Mucosa of descending colon (tissue), 3 donors: ENCODE results near the gene MAPT. TPM values are rescaled to one million over a fixed set of nuclear protein-coding genes. Genes with fewer than 3 reads are reported as not detected.
A peak's percentile ranks its signal among the peaks of the same experiment; 100 is the strongest.
"Not testable (repeated sequence)": the region's sequence is repeated elsewhere in the genome, so short reads cannot be mapped to it uniquely, and the experiment has no call there.

Experiments used
- ATAC-seq: fragments of 200-7000 bp; cut with Tn5 transposase; one replicate; pipeline ENCODE4 v1.9.1; 2020; ENCODE audit warnings: mild to moderate bottlenecking, moderate library complexity
- DNase-seq, 3 donors: peaks; one replicate each; pipeline ENCODE4 v3.0.0-alpha.2; 2020
- H3K36me3 ChIP-seq: fragments of 200-600 bp; one replicate; pipeline ENCODE4 v1.8.0; 2021; ENCODE audit warnings: low read depth, mild to moderate bottlenecking
- H3K4me1 ChIP-seq: fragments of 200-600 bp; one replicate; pipeline ENCODE4 v1.8.0; 2021; ENCODE audit warnings: low read depth, mild to moderate bottlenecking
- H3K4me3 ChIP-seq: fragments of 200-600 bp; one replicate; pipeline ENCODE4 v1.8.0; 2021; ENCODE audit warnings: mild to moderate bottlenecking
- H3K9me3 ChIP-seq: fragments of 200-600 bp; one replicate; pipeline ENCODE4 v1.8.0; 2021; ENCODE audit warnings: mild to moderate bottlenecking
- intact Hi-C, 2 donors: fragments of 100-400 bp; cut with DNase I in 1 of 2; cut with micrococcal nuclease in 1 of 2; formaldehyde crosslinking; loops; one replicate each; pipeline versions ENCODE4 v1.11.0 to v1.11.1; 2022; cut with DNase I, micrococcal nuclease
- total RNA-seq, 3 donors: library from RNA; stranded (reverse); fragmentation: NEBNext Ultra II Directional in 2 of 3; extraction: Animal tissue kit (Norgen Biotek cat#: 25700) in 2 of 3; gene quantifications; one replicate each; pipeline versions ENCODE4 v1.2.1 to v1.2.4, GENCODE V29; 2021 to 2023
- TF ChIP-seq, protein P1 (sequence below): fragments of 200-600 bp; IDR thresholded peaks from one replicate; pipeline ENCODE4 v1.8.0; 2022; ENCODE audit warnings: antibody characterized with exemption, mild to moderate bottlenecking
- donor health status: DM: no; HTN: no; CAD: no; lungs with moderate emphysema.
- donor health status: DM: no; HTN: no; CAD: no.
- donor health status: DM: no; HTN: yes; CAD: no.

Gene MAPT
- total RNA-seq, 3 donors from 2014 or later: 0.72 to 61.5 (median 1.4) TPM

DNA sequence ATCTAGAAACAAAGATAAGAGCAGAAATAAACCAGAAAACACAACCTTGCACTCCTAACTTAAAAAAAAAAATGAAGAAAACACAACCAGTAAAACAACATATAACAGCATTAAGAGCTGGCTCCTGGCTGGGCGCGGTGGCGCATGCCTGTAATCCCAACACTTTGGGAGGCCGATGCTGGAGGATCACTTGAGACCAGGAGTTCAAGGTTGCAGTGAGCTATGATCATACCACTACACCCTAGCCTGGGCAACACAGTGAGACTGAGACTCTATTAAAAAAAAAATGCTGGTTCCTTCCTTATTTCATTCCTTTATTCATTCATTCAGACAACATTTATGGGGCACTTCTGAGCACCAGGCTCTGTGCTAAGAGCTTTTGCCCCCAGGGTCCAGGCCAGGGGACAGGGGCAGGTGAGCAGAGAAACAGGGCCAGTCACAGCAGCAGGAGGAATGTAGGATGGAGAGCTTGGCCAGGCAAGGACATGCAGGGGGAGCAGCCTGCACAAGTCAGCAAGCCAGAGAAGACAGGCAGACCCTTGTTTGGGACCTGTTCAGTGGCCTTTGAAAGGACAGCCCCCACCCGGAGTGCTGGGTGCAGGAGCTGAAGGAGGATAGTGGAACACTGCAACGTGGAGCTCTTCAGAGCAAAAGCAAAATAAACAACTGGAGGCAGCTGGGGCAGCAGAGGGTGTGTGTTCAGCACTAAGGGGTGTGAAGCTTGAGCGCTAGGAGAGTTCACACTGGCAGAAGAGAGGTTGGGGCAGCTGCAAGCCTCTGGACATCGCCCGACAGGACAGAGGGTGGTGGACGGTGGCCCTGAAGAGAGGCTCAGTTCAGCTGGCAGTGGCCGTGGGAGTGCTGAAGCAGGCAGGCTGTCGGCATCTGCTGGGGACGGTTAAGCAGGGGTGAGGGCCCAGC, 107.3 kb downstream of the MAPT start:
- Histone ChIP-seq H3K36me3 (no peaks in the 10 kb centered on the region), H3K9me3 (no peaks in the 10 kb centered on the region), H3K4me3 (no peak overlapping the region), H3K4me1 (peaks cover 10% of the 10 kb centered on the region)
- DNase-seq (no peak), ATAC-seq (no peak)
- TF ChIP-seq, protein P1, sequence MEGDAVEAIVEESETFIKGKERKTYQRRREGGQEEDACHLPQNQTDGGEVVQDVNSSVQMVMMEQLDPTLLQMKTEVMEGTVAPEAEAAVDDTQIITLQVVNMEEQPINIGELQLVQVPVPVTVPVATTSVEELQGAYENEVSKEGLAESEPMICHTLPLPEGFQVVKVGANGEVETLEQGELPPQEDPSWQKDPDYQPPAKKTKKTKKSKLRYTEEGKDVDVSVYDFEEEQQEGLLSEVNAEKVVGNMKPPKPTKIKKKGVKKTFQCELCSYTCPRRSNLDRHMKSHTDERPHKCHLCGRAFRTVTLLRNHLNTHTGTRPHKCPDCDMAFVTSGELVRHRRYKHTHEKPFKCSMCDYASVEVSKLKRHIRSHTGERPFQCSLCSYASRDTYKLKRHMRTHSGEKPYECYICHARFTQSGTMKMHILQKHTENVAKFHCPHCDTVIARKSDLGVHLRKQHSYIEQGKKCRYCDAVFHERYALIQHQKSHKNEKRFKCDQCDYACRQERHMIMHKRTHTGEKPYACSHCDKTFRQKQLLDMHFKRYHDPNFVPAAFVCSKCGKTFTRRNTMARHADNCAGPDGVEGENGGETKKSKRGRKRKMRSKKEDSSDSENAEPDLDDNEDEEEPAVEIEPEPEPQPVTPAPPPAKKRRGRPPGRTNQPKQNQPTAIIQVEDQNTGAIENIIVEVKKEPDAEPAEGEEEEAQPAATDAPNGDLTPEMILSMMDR: no peak
- intact Hi-C loops: loop anchor here in 1 of 2 donors (10.0 kb wide), 1 partner anchor 213 kb away; no protein-coding TSS in a partner anchor

DNA sequence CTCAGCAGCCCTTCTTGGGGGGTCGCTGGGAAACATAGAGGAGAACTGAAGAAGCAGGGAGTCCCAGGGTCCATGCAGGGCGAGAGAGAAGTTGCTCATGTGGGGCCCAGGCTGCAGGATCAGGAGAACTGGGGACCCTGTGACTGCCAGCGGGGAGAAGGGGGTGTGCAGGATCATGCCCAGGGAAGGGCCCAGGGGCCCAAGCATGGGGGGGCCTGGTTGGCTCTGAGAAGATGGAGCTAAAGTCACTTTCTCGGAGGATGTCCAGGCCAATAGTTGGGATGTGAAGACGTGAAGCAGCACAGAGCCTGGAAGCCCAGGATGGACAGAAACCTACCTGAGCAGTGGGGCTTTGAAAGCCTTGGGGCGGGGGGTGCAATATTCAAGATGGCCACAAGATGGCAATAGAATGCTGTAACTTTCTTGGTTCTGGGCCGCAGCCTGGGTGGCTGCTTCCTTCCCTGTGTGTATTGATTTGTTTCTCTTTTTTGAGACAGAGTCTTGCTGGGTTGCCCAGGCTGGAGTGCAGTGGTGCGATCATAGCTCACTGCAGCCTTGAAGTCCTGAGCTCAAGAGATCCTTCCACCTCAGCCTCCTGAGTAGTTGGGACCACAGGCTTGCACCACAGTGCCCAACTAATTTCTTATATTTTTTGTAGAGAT, 108.1 kb downstream of the MAPT start:
- ATAC-seq (peak; percentile 94), DNase-seq (peak in 2 of 3 donors; percentile 63 to 89)
- H3K4me3 ChIP-seq: no peak overlapping the region
- TF ChIP-seq, protein P1: peak; percentile 93
- H3K9me3 ChIP-seq: no peaks in the 10 kb centered on the region
- intact Hi-C loops: loop anchor here in 1 of 2 donors (10.0 kb wide), 1 partner anchor 212 kb away; no protein-coding TSS in a partner anchor
- H3K36me3 ChIP-seq: no peaks in the 10 kb centered on the region
- peaks cover 10% of the 10 kb centered on the region for H3K4me1 ChIP-seq

DNA sequence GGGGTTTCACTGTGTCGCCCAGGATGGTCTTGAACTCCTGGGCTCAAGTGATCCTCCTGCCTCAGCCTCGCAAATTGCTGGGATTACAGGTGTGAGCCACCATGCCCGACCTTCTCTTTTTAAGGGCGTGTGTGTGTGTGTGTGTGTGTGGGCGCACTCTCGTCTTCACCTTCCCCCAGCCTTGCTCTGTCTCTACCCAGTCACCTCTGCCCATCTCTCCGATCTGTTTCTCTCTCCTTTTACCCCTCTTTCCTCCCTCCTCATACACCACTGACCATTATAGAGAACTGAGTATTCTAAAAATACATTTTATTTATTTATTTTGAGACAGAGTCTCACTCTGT, 108.6 kb downstream of the MAPT start:
- ATAC-seq (no peak), DNase-seq (no peak)
- TF ChIP-seq, protein P1: no peak
- intact Hi-C loops: loop anchor here in 1 of 2 donors (10.0 kb wide), 1 partner anchor 212 kb away; no protein-coding TSS in a partner anchor
- Histone ChIP-seq H3K4me1 (peaks cover 10% of the 10 kb centered on the region), H3K36me3 (no peaks in the 10 kb centered on the region), H3K4me3 (no peak overlapping the region), H3K9me3 (no peaks in the 10 kb centered on the region)

DNA sequence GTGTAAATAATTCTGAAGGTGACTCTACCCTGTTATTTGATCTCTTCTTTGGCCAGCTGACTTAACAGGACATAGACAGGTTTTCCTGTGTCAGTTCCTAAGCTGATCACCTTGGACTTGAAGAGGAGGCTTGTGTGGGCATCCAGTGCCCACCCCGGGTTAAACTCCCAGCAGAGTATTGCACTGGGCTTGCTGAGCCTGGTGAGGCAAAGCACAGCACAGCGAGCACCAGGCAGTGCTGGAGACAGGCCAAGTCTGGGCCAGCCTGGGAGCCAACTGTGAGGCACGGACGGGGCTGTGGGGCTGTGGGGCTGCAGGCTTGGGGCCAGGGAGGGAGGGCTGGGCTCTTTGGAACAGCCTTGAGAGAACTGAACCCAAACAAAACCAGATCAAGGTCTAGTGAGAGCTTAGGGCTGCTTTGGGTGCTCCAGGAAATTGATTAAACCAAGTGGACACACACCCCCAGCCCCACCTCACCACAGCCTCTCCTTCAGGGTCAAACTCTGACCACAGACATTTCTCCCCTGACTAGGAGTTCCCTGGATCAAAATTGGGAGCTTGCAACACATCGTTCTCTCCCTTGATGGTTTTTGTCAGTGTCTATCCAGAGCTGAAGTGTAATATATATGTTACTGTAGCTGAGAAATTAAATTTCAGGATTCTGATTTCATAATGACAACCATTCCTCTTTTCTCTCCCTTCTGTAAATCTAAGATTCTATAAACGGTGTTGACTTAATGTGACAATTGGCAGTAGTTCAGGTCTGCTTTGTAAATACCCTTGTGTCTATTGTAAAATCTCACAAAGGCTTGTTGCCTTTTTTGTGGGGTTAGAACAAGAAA, 109.8 kb downstream of the MAPT start:
- TF ChIP-seq, protein P1: no peak
- intact Hi-C loops: loop anchor here in 1 of 2 donors (10.0 kb wide), 1 partner anchor 211 kb away; no protein-coding TSS in a partner anchor
- no peaks in the 10 kb centered on the region for H3K36me3 ChIP-seq
- ATAC-seq (peak; percentile 76), DNase-seq (peak; percentile 69 to 80 (median 78))
- no peaks in the 10 kb centered on the region for H3K9me3 ChIP-seq
- H3K4me3 ChIP-seq: no peak overlapping the region
- peaks cover 10% of the 10 kb centered on the region for H3K4me1 ChIP-seq

DNA sequence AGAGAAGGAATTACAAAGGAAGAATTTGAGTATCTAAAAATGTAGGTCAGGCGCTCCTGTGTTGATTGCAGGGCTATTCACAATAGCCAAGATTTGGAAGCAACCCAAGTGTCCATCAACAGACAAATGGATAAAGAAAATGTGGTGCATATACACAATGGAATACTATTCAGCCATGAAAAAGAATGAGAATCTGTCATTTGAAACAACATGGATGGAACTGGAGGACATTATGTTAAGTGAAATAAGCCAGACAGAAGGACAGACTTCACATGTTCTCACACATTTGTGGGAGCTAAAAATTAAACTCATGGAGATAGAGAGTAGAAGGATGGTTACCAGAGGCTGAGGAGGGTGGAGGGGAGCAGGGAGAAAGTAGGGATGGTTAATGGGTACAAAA, 111.7 kb downstream of the MAPT start:
- intact Hi-C loops: loop anchor here in 1 of 2 donors (10.0 kb wide), 1 partner anchor 209 kb away; no protein-coding TSS in a partner anchor
- not testable (repeated sequence) for H3K36me3 ChIP-seq, ATAC-seq, H3K9me3 ChIP-seq, H3K4me1 ChIP-seq, DNase-seq, H3K4me3 ChIP-seq
